AG04449 (cell line): Measurements from ENCODE around the gene SEZ6.

Experiments used
- CTCF ChIA-PET: fragments of 350-600 bp; formaldehyde crosslinking; extraction: SDS; loops from one replicate; lab custom pipeline; 2021; ENCODE audit warnings: antibody characterized with exemption; lab: Yijun Ruan, JAX
- POLR2A ChIA-PET: fragments of 400-600, 350-600 bp; formaldehyde crosslinking; extraction: SDS; loops from one replicate; lab custom pipeline; 2020; ENCODE audit warnings: antibody characterized with exemption, inconsistent platforms; lab: Yijun Ruan, JAX
- DNase-seq: peaks from one replicate; pipeline ENCODE4 v3.0.0-alpha.2; 2010; ENCODE audit warnings: low read depth, low spot score
- H3K4me3 ChIP-seq: 2 replicates; pipeline ENCODE4 v1.5.1; 2011; ENCODE audit warnings: low read depth, mild to moderate bottlenecking, control low read depth, low read length
- TF ChIP-seq, protein P1 (sequence below): IDR thresholded peaks from one replicate; pipeline ENCODE4 v1.5.1; 2011; ENCODE audit warnings: mild to moderate bottlenecking, moderate library complexity, low read length, control low read depth, inconsistent platforms; ENCODE audit not compliant: insufficient read depth; ENCODE audit errors: missing control alignments

SEZ6 gene

DNA sequence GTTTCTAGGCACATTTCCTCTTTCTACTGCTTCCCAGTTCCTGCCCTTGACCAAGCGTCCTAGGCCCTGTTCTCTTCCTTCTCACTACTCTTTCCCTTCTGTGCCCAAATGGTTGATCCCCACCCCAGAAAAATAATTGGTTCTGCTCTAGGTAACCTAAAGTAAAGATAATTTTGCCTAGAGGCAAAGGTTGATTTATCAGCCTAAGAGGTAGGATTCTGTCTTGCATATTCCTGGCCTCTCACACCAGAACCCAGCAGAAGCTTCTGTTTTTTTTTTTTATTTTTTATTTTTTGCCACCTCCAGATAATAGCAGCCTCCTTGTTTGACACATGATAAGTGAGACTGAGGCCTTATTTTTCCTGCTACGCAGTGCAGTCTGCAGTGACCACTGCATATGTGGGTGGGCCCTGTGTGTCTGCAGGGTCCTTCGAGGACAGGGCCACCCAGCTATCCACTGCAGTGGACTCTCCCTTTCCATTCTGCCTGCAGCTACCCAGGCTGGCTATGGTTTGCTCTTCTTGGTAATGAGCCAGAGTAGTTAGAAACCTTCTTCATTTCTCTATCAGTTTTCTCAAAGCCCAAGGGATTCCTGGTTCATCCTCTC is 37.8 kb upstream of the SEZ6 start:
- H3K4me3 ChIP-seq, result no peak overlapping the region
- CTCF ChIA-PET, result no interaction called here
- DNase-seq, result no peak
- TF ChIP-seq, protein P1, sequence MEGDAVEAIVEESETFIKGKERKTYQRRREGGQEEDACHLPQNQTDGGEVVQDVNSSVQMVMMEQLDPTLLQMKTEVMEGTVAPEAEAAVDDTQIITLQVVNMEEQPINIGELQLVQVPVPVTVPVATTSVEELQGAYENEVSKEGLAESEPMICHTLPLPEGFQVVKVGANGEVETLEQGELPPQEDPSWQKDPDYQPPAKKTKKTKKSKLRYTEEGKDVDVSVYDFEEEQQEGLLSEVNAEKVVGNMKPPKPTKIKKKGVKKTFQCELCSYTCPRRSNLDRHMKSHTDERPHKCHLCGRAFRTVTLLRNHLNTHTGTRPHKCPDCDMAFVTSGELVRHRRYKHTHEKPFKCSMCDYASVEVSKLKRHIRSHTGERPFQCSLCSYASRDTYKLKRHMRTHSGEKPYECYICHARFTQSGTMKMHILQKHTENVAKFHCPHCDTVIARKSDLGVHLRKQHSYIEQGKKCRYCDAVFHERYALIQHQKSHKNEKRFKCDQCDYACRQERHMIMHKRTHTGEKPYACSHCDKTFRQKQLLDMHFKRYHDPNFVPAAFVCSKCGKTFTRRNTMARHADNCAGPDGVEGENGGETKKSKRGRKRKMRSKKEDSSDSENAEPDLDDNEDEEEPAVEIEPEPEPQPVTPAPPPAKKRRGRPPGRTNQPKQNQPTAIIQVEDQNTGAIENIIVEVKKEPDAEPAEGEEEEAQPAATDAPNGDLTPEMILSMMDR, result no peak
- POLR2A ChIA-PET, result no interaction called here

DNA sequence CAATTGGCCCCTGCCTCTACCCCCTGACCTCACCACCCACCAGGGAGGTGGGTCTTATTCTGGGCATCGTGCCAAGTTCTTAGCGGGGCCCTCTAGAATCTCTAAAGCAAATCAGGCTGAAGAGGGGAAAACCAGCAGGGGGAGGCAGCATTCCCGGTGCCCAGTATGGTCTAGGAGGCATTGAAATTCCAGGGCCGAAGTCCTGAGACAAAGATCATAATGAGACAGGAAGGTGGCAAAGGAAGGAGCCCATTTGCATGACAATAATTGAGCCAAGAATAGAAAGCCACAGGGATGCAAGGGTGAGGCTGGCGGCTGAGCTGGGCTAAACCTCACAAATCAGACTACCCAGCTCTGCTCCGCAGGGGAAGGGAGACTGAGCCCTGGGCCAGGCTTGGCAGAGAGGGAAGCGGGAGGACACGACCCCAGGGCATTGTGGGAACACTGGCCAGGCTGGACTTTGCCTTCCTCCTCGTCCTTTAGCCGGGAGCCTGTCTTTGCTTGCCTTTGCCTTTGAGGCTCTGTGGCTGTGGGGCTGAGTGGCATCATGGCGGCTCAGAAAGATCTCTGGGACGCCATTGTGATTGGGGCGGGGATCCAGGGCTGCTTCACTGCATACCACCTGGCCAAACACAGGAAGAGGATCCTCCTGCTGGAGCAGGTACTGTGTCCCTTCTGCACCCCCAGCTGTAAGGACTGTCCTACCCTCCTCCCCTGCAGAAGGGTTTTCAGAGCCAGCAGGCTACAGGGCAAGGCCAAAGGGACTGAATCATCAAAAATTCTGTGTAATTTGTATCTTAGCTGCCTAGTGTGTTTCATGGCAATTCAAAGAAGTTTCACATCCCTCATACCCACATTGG is 37.1 kb upstream of the SEZ6 start, which contains the start of gene PIPOX:
TSS of gene PIPOX (plus strand) at position 463 of the 860 bp plus-strand sequence. CDS start at position 548, 85 bp downstream.
- DNase-seq, result no peak
- H3K4me3 ChIP-seq, result no peak within 1 kb of the TSS
- TF ChIP-seq, protein P1, result peak; percentile 5
- POLR2A ChIA-PET, result interaction anchor here (0.6 kb wide), 1 partner anchor 377 kb away, joined by 3 read pairs; no protein-coding TSS in a partner anchor
- CTCF ChIA-PET, result no interaction called here

DNA sequence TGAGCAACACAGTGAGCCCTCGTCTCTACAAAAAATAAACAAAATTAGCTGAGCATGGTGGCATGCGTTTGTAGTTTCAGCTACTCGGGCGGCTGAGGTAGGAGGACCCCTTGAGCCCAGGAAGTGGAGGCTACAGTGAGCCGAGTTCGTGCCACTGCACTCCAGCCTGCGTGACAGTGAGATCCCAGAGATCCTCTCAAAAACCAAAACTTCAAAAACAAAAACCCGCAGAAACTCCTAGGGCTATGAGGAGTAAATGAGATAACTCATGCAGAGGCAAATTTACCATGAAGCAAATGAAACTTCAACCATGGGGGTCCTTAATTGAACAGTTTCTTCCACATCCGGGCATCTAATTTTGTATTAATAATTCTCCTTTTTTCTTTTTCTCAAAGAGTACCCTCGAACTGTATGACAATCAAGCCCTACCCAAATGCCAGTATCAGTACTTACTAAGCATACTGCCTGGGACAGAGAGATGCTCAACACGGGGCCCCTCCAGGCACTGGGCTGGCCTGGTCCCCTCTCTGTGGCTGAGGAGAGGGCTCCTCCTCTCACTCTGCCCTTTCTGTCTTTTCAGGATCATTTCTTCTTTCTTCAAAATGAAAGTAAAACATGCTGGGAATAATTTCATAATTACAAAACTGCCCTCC is 36.3 kb upstream of the SEZ6 start:
- DNase-seq, result no peak
- POLR2A ChIA-PET, result interaction anchor here (0.6 kb wide), 1 partner anchor 378 kb away, joined by 3 read pairs; no protein-coding TSS in a partner anchor
- H3K4me3 ChIP-seq, result no peak overlapping the region
- TF ChIP-seq, protein P1, result no peak
- CTCF ChIA-PET, result interaction anchor here (1.2 kb wide), 1 partner anchor 315 kb away, joined by 3 read pairs; no protein-coding TSS in a partner anchor

DNA sequence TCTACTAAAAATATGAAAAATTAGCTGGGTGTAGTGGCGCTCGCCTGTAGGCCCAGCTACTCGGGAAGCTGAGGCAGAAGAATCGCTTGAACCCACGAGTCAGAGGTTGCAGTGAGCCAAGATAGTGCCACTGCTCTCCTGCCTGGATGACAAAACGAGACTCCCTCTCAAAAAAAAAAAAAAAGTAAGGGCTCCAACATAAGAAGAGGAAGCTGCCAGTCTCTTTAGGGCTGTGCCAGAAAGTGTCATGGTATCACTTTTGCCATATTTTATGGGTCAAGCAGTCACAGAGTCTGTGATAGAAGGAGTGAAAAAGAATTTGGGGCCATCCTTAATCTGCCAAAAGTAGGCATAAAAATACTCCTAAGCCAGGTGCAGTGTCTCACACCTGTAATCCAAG is 35.7 kb upstream of the SEZ6 start:
- no peak overlapping the region for H3K4me3 ChIP-seq
- DNase-seq, result no peak
- CTCF ChIA-PET, result interaction anchor here (1.2 kb wide), 1 partner anchor 315 kb away, joined by 3 read pairs; no protein-coding TSS in a partner anchor
- POLR2A ChIA-PET, result no interaction called here
- TF ChIP-seq, protein P1, result no peak

DNA sequence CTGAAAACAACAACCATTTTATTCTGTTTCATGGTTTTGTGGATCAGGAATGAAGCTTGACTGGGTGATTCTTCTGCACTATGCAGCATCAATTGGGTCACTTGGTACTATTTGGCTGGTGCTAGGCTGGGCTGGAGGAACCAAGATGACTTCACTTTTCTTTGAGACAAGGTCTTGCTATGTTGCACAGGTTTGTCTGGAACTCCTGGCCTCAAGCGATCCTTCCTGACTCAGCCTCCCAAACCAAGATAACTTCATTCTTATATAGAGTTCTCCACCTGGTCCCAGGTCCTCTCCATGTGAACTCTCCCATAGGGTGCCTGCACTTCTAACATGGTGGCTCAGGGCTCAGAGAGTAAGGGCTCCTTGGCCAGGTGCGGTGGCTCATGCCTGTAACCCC is 35.3 kb upstream of the SEZ6 start:
- ChIA-PET POLR2A (no interaction called here), CTCF (interaction anchor here (1.2 kb wide), 1 partner anchor 314 kb away, joined by 3 read pairs; no protein-coding TSS in a partner anchor)
- H3K4me3 ChIP-seq, result no peak overlapping the region

More for the DNA sequence above, 35.3 kb upstream of the SEZ6 start:
- DNase-seq, result no peak
- TF ChIP-seq, protein P1, result no peak
